SK-N-SH (cell line): ENCODE results near the gene CHID1.

ENCODE experiments used
- CHD2 ChIP-seq: fragments of 150-350 bp; IDR thresholded peaks from 2 replicates; pipeline ENCODE4 v1.6.1; 2018; ENCODE audit warnings: low read length; ENCODE audit not compliant: partially characterized antibody
- EP300 ChIP-seq, 2 experiments: IDR thresholded peaks; 2 replicates each; pipeline versions ENCODE4 v1.4.0 to v1.6.1; 2012; ENCODE audit warnings: borderline replicate concordance in 1 of 2, low read depth in 1 of 2, low read length in 1 of 2
- EZH2phosphoT487 ChIP-seq: fragments of 200-600 bp; sonication (generic); IDR thresholded peaks from 2 replicates; pipeline ENCODE4 v1.6.1; 2017; ENCODE audit warnings: low read depth, mixed run types, mild to moderate bottlenecking, antibody characterized with exemption, moderate library complexity, borderline replicate concordance
- FOSL2 ChIP-seq: IDR thresholded peaks from 2 replicates; pipeline ENCODE4 v1.4.0; 2012; ENCODE audit warnings: low read depth, mild to moderate bottlenecking, moderate library complexity, borderline replicate concordance
- NRF1 ChIP-seq: IDR thresholded peaks from 2 replicates; pipeline ENCODE4 v1.6.1; 2012; ENCODE audit warnings: low read depth, mild to moderate bottlenecking, low read length
- POLR2AphosphoS5 ChIP-seq: IDR thresholded peaks from 2 replicates; pipeline ENCODE4 v1.6.1; 2012; ENCODE audit warnings: low read depth, low read length
- RFX5 ChIP-seq: IDR thresholded peaks from 2 replicates; pipeline ENCODE4 v1.6.1; 2012; ENCODE audit warnings: mild to moderate bottlenecking, improper control_type of control experiment, low read length
- SIN3A ChIP-seq: IDR thresholded peaks from 2 replicates; pipeline ENCODE4 v1.6.1; 2012; ENCODE audit warnings: low read depth, mild to moderate bottlenecking, low read length, moderate library complexity, borderline replicate concordance
- TAF1 ChIP-seq: IDR thresholded peaks from 2 replicates; pipeline ENCODE4 v1.6.1; 2012; ENCODE audit warnings: low read depth, mild to moderate bottlenecking, low read length, moderate library complexity, borderline replicate concordance
- TF ChIP-seq, protein P1 (sequence below): fragments of 200-600 bp; sonication (generic); IDR thresholded peaks from 2 replicates; pipeline ENCODE4 v1.6.1; 2017; ENCODE audit warnings: antibody characterized with exemption, mild to moderate bottlenecking, moderate library complexity
- TF ChIP-seq, protein P2 (sequence below): IDR thresholded peaks from 2 replicates; pipeline ENCODE4 v1.6.1; 2012; ENCODE audit warnings: mild to moderate bottlenecking, low read depth, low read length, moderate library complexity

DNA sequence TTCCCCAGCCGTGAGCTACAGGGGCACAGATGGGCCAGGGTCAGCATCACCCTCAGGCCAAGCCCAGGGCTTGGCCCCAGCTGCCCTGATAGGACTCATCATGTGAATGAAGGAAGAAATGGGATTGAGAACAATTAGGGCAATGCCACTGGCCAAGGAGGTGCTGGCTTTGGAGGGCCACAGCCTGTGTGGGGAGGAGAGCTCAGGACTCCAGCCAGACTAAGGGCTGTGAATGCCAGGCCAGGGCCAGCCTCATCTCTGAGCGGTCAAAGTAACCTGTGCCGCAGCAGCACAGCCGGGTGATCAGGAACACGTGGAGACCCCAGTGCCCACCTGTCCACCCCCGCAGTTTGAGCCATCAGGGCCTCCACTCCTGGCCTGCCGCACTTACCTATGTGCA, 10.1 kb downstream of the CHID1 start:
- TF ChIP-seq, protein P1, sequence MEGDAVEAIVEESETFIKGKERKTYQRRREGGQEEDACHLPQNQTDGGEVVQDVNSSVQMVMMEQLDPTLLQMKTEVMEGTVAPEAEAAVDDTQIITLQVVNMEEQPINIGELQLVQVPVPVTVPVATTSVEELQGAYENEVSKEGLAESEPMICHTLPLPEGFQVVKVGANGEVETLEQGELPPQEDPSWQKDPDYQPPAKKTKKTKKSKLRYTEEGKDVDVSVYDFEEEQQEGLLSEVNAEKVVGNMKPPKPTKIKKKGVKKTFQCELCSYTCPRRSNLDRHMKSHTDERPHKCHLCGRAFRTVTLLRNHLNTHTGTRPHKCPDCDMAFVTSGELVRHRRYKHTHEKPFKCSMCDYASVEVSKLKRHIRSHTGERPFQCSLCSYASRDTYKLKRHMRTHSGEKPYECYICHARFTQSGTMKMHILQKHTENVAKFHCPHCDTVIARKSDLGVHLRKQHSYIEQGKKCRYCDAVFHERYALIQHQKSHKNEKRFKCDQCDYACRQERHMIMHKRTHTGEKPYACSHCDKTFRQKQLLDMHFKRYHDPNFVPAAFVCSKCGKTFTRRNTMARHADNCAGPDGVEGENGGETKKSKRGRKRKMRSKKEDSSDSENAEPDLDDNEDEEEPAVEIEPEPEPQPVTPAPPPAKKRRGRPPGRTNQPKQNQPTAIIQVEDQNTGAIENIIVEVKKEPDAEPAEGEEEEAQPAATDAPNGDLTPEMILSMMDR, result no peak
- TF ChIP-seq TAF1 (no peak), SIN3A (no peak), RFX5 (no peak), EP300 (IDR thresholded peaks at IDR 0.05; ENCODE audit: borderline replicate concordance in 1 of 2, low read depth in 1 of 2, low read length in 1 of 2) (no peak), FOSL2 (no peak), POLR2AphosphoS5 (no peak), CHD2 (no peak), NRF1 (no peak), EZH2phosphoT487 (no peak)
- TF ChIP-seq, protein P2, sequence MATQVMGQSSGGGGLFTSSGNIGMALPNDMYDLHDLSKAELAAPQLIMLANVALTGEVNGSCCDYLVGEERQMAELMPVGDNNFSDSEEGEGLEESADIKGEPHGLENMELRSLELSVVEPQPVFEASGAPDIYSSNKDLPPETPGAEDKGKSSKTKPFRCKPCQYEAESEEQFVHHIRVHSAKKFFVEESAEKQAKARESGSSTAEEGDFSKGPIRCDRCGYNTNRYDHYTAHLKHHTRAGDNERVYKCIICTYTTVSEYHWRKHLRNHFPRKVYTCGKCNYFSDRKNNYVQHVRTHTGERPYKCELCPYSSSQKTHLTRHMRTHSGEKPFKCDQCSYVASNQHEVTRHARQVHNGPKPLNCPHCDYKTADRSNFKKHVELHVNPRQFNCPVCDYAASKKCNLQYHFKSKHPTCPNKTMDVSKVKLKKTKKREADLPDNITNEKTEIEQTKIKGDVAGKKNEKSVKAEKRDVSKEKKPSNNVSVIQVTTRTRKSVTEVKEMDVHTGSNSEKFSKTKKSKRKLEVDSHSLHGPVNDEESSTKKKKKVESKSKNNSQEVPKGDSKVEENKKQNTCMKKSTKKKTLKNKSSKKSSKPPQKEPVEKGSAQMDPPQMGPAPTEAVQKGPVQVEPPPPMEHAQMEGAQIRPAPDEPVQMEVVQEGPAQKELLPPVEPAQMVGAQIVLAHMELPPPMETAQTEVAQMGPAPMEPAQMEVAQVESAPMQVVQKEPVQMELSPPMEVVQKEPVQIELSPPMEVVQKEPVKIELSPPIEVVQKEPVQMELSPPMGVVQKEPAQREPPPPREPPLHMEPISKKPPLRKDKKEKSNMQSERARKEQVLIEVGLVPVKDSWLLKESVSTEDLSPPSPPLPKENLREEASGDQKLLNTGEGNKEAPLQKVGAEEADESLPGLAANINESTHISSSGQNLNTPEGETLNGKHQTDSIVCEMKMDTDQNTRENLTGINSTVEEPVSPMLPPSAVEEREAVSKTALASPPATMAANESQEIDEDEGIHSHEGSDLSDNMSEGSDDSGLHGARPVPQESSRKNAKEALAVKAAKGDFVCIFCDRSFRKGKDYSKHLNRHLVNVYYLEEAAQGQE, result no peak
